ENCODE results near the gene MGME1. TPM values are rescaled to one million over a fixed set of nuclear protein-coding genes. Genes with fewer than 3 reads are reported as not detected.

MGME1 gene
- total and polyA plus RNA-seq, 2 of the 13 experiments (the other 11 are each of a cell fraction or from before 2014, with no cell fraction given), result 36.7 to 66.6 TPM

DNA sequence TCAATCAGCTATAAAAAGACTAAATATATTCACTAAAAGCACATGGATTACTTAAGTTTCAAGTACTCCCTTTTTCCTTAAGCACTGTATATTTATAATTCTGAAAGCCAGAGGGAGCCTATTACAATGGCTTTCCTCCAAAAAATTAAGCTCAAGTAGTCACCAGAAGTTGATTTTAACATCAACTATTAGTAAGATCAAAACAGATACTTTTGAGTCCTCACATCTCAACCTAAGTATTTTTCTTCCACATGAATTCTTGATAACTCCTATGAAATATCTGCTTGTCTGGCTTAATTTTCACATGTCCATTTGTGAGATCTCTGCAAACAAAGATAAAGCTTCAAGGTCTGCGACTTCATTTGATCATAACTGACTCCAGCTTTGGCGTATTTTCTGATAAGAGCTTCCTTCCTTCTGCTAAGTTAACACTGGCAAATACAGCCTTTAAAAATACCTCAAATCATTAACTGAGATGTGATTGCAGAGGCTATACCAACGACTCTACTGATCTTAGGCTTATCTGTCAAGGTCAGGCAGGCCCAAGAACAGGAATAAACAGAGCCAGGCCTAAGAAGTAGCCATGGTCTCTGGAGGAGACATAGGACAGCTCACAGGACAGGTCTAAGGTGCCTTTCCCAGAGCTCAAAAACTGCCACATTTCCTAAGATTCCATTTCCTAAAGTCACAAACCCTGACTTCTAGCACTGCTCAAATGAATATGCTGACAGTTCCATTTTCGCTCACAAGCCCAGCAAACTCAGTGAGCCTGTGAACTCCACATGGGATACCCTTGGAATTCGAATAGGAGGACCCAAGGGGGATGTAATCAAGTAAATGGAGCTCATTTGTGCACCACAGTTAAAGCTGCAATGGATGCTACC is 10.2 kb upstream of the MGME1 start (continued):
- TF ChIP-seq, protein P1, sequence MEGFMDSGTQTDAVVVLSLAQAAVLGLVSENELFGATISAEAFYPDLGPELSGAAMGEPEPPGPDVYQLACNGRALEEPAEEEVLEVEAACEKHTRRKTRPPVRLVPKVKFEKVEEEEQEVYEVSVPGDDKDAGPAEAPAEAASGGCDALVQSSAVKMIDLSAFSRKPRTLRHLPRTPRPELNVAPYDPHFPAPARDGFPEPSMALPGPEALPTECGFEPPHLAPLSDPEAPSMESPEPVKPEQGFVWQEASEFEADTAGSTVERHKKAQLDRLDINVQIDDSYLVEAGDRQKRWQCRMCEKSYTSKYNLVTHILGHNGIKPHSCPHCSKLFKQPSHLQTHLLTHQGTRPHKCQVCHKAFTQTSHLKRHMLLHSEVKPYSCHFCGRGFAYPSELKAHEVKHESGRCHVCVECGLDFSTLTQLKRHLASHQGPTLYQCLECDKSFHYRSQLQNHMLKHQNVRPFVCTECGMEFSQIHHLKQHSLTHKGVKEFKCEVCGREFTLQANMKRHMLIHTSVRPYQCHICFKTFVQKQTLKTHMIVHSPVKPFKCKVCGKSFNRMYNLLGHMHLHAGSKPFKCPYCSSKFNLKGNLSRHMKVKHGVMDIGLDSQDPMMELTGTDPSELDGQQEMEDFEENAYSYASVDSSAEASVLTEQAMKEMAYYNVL (CRISPR knock-in tag; IDR thresholded peaks at IDR 0.05; ENCODE audit: borderline replicate concordance), result 0 out of 2 replicates have a peak, but pooled peaks have one; percentile 68
- no peak for TF ChIP-seq ZNF382 (CRISPR knock-in tag; IDR thresholded peaks at IDR 0.05; ENCODE audit: borderline replicate concordance)
- no peak for TF ChIP-seq TSC22D2 (CRISPR knock-in tag; IDR thresholded peaks at IDR 0.05; ENCODE audit: borderline replicate concordance)
- TF ChIP-seq LCORL (IDR thresholded peaks at IDR 0.05), result no peak
- no peak; the same call in 1 of the 2 replicates for TF ChIP-seq LCORL (CRISPR knock-in tag; IDR thresholded peaks at IDR 0.05)
- no peak for TF ChIP-seq ZNF776 (CRISPR knock-in tag; IDR thresholded peaks at IDR 0.05)
- peak; percentile 86 for TF ChIP-seq CREM (IDR thresholded peaks at IDR 0.05)
- TF ChIP-seq CREM (CRISPR knock-in tag; IDR thresholded peaks at IDR 0.05), result no peak
- TF ChIP-seq, protein P2, sequence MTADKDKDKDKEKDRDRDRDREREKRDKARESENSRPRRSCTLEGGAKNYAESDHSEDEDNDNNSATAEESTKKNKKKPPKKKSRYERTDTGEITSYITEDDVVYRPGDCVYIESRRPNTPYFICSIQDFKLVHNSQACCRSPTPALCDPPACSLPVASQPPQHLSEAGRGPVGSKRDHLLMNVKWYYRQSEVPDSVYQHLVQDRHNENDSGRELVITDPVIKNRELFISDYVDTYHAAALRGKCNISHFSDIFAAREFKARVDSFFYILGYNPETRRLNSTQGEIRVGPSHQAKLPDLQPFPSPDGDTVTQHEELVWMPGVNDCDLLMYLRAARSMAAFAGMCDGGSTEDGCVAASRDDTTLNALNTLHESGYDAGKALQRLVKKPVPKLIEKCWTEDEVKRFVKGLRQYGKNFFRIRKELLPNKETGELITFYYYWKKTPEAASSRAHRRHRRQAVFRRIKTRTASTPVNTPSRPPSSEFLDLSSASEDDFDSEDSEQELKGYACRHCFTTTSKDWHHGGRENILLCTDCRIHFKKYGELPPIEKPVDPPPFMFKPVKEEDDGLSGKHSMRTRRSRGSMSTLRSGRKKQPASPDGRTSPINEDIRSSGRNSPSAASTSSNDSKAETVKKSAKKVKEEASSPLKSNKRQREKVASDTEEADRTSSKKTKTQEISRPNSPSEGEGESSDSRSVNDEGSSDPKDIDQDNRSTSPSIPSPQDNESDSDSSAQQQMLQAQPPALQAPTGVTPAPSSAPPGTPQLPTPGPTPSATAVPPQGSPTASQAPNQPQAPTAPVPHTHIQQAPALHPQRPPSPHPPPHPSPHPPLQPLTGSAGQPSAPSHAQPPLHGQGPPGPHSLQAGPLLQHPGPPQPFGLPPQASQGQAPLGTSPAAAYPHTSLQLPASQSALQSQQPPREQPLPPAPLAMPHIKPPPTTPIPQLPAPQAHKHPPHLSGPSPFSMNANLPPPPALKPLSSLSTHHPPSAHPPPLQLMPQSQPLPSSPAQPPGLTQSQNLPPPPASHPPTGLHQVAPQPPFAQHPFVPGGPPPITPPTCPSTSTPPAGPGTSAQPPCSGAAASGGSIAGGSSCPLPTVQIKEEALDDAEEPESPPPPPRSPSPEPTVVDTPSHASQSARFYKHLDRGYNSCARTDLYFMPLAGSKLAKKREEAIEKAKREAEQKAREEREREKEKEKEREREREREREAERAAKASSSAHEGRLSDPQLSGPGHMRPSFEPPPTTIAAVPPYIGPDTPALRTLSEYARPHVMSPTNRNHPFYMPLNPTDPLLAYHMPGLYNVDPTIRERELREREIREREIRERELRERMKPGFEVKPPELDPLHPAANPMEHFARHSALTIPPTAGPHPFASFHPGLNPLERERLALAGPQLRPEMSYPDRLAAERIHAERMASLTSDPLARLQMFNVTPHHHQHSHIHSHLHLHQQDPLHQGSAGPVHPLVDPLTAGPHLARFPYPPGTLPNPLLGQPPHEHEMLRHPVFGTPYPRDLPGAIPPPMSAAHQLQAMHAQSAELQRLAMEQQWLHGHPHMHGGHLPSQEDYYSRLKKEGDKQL (CRISPR knock-in tag; IDR thresholded peaks at IDR 0.05; ENCODE audit: low read depth), result no peak; the same call in 1 of the 2 replicates
- no peak; the same call in 1 of the 2 replicates for TF ChIP-seq KMT2B (CRISPR knock-in tag; IDR thresholded peaks at IDR 0.05)
- TF ChIP-seq SRSF9 (IDR thresholded peaks at IDR 0.05; ENCODE audit: borderline replicate concordance, insufficient read depth, low read depth, low read length, poor library complexity, severe bottlenecking), result no peak
- no peak for TF ChIP-seq ZNF577 (CRISPR knock-in tag; IDR thresholded peaks at IDR 0.05; ENCODE audit: borderline replicate concordance, low read depth)
- TF ChIP-seq RXRA (CRISPR knock-in tag; IDR thresholded peaks at IDR 0.05), result peak; percentile 79; the same call in 1 of the 2 replicates
- no peak for TF ChIP-seq NCOA5 (CRISPR knock-in tag; IDR thresholded peaks at IDR 0.05)
- peak; percentile 63 for TF ChIP-seq ETV5 (CRISPR knock-in tag; IDR thresholded peaks at IDR 0.05; ENCODE audit: borderline replicate concordance)
- peak; percentile 41 for TF ChIP-seq NFYC (CRISPR knock-in tag; IDR thresholded peaks at IDR 0.05)
- peak; percentile 39; the same call in 1 of the 2 replicates for TF ChIP-seq ZNF136 (CRISPR knock-in tag; IDR thresholded peaks at IDR 0.05; ENCODE audit: low read depth)
- TF ChIP-seq, protein P3, sequence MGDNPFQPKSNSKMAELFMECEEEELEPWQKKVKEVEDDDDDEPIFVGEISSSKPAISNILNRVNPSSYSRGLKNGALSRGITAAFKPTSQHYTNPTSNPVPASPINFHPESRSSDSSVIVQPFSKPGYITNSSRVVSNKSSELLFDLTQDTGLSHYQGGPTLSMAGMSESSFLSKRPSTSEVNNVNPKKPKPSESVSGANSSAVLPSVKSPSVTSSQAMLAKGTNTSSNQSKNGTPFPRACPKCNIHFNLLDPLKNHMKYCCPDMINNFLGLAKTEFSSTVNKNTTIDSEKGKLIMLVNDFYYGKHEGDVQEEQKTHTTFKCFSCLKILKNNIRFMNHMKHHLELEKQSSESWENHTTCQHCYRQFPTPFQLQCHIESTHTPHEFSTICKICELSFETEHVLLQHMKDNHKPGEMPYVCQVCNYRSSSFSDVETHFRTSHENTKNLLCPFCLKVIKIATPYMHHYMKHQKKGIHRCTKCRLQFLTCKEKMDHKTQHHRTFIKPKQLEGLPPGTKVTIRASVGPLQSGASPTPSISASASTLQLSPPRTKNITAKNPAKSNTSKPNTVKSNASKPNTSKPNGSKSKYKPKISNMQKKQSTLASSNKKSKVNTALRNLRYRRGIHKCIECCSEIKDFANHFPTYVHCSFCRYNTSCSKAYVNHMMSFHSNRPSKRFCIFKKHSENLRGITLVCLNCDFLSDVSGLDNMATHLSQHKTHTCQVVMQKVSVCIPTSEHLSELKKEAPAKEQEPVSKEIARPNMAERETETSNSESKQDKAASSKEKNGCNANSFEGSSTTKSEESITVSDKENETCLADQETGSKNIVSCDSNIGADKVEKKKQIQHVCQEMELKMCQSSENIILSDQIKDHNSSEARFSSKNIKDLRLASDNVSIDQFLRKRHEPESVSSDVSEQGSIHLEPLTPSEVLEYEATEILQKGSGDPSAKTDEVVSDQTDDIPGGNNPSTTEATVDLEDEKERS (CRISPR knock-in tag; IDR thresholded peaks at IDR 0.05), result 0 out of 2 replicates have a peak, but pooled peaks have one; percentile 22
- peak; percentile 53; the same call in 1 of the 2 replicates for TF ChIP-seq SATB2 (CRISPR knock-in tag; IDR thresholded peaks at IDR 0.05)

Measured in HepG2 (cell line).